DND-41 (cell line): ENCODE data around the gene ATAD2B.

Source experiments
- CTCF ChIP-seq: IDR thresholded peaks from 2 replicates; pipeline ENCODE4 v1.5.1; 2012; ENCODE audit warnings: borderline replicate concordance, low read length, moderate library complexity, mild to moderate bottlenecking; ENCODE audit not compliant: poor library complexity, severe bottlenecking; ENCODE audit errors: extremely low read depth
- EZH2 ChIP-seq: IDR thresholded peaks from 3 replicates; pipeline ENCODE4 v1.6.1; 2012; ENCODE audit warnings: borderline replicate concordance, low read depth, mild to moderate bottlenecking, moderate library complexity, low read length, inconsistent platforms; ENCODE audit not compliant: severe bottlenecking

- TF ChIP-seq CTCF (no peak), EZH2 (no peak)
Measured at GRCh38 chr2:23813438-23813837, 113.5 kb downstream of the ATAD2B start.
